ENCODE measurements around the gene ZNF646. TPM values are rescaled to one million over a fixed set of nuclear protein-coding genes. Genes with fewer than 3 reads are reported as not detected.

ZNF646 gene
- polyA plus RNA-seq, 1 donor = 12.4 TPM

GRCh38 chr16:31063495-31063842 is 10.8 kb upstream of the ZNF646 start:
- peaks cover 23% of the 10 kb centered on the region for H3K36me3 ChIP-seq (ENCODE audit: control insufficient read depth, insufficient read depth, low read length)
- H3K4me1 ChIP-seq (ENCODE audit: control insufficient read depth, insufficient read depth, low read length) = no peaks in the 10 kb centered on the region
- H3K27ac ChIP-seq (ENCODE audit: low read length) = no peak overlapping the region
- no peak for DNase-seq
- WGBS (ENCODE audit: insufficient coverage, low lambda C conversion rate) = no CpG with 5 or more reads among the region's 9 CpGs
- no peaks in the 10 kb centered on the region for H3K27me3 ChIP-seq (ENCODE audit: control insufficient read depth, insufficient read depth, low read length)
- H3K9me3 ChIP-seq (ENCODE audit: control insufficient read depth, low read depth, low read length) = peaks cover 7% of the 10 kb centered on the region
- H3K4me3 ChIP-seq (ENCODE audit: low read length) = no peak overlapping the region

GRCh38 chr16:31063843-31064611 is 10.2 kb upstream of the ZNF646 start:
- Histone ChIP-seq H3K4me1 (ENCODE audit: control insufficient read depth, insufficient read depth, low read length) (no peaks in the 10 kb centered on the region), H3K36me3 (ENCODE audit: control insufficient read depth, insufficient read depth, low read length) (peaks cover 23% of the 10 kb centered on the region), H3K4me3 (ENCODE audit: low read length) (no peak overlapping the region), H3K9me3 (ENCODE audit: control insufficient read depth, low read depth, low read length) (peaks cover 7% of the 10 kb centered on the region), H3K27ac (ENCODE audit: low read length) (no peak overlapping the region), H3K27me3 (ENCODE audit: control insufficient read depth, insufficient read depth, low read length) (no peaks in the 10 kb centered on the region)
- no CpG with 5 or more reads among the region's 56 CpGs for WGBS (ENCODE audit: insufficient coverage, low lambda C conversion rate)
- DNase-seq = no peak

DNA sequence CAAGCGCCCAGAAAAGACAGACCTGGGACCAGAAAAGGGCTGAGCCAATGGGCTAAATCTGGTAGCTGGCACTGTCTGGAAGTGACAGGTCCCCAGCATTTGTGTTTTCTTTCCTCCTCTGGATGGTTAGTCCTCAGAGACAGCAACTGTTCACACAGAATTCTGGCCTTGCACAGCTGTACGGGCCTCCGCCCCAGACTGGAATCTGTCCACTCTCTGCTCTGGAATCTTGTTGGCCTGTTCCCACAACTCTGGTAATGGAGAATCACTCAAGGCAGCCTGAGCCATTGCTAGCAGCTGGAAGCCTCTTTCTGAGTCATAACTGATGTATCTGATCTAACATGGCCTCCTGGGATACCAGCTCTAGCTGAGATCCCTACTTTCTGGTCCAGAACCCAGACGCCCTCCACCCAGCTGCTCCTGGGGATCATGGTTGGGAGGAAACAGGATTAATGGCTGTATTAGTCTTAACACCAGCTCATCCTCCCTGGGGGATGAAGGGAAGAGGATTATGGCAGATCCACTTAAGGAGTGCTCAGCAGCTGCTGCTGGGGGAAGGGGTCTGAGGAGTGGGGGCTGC is 9.2 kb upstream of the ZNF646 start:
- H3K9me3 ChIP-seq (ENCODE audit: control insufficient read depth, low read depth, low read length) = peaks cover 7% of the 10 kb centered on the region
- peaks cover 23% of the 10 kb centered on the region for H3K36me3 ChIP-seq (ENCODE audit: control insufficient read depth, insufficient read depth, low read length)
- H3K4me1 ChIP-seq (ENCODE audit: control insufficient read depth, insufficient read depth, low read length) = no peaks in the 10 kb centered on the region
- WGBS (ENCODE audit: insufficient coverage, low lambda C conversion rate) = no CpG with 5 or more reads among the region's 4 CpGs
- DNase-seq = no peak
- H3K4me3 ChIP-seq (ENCODE audit: low read length) = no peak overlapping the region
- H3K27me3 ChIP-seq (ENCODE audit: control insufficient read depth, insufficient read depth, low read length) = no peaks in the 10 kb centered on the region
- peak overlapping the region; percentile 33 for H3K27ac ChIP-seq (ENCODE audit: low read length)

DNA sequence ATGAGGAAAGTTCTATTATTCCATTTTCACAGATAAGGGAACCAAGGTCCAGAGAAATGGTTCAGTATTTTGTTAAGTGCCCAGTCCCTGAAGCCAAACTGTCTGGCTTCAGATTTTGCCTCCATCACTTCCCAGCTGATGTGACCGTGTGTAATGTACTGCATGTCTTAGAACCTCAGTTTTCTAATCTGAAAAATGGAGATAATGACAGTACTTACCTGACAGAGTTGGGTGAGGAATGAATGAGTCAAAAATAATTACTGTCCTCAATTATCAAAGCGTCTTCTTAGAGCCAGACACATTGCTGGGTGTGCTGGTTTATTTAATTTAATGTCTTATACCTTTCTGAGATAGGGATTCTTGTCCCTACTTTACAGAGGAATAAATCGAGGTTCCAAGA is 6.9 kb upstream of the ZNF646 start:
- Histone ChIP-seq H3K9me3 (ENCODE audit: control insufficient read depth, low read depth, low read length) (peaks cover 4% of the 10 kb centered on the region), H3K4me3 (ENCODE audit: low read length) (no peak overlapping the region), H3K4me1 (ENCODE audit: control insufficient read depth, insufficient read depth, low read length) (peaks cover 5% of the 10 kb centered on the region), H3K27ac (ENCODE audit: low read length) (no peak overlapping the region), H3K27me3 (ENCODE audit: control insufficient read depth, insufficient read depth, low read length) (no peaks in the 10 kb centered on the region), H3K36me3 (ENCODE audit: control insufficient read depth, insufficient read depth, low read length) (peaks cover 6% of the 10 kb centered on the region)
- WGBS (ENCODE audit: insufficient coverage, low lambda C conversion rate) = 100% methylated on average over 1 of the region's 3 CpGs
- DNase-seq = no peak

DNA sequence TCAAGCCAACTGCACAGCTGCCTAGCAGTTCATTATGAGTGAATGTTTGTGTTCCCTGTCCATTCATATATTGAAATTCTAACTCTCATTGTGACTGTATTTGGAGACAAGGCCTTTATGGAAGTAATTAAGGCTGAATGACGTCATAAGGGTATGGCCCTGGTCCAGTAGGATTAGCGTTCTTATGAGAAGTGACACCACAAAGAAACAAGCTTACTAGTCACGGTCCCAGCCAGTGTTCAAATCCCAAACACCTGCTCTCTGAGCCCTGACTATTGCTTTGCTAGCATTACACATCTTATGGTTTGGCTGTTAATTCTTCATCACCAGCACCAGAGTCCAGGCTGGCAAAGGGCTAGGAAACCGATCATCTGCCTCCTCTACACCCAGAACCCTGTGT is 2.4 kb upstream of the ZNF646 start:
- Histone ChIP-seq H3K27me3 (ENCODE audit: control insufficient read depth, insufficient read depth, low read length) (no peaks in the 10 kb centered on the region), H3K4me1 (ENCODE audit: control insufficient read depth, insufficient read depth, low read length) (peaks cover 11% of the 10 kb centered on the region), H3K27ac (ENCODE audit: low read length) (no peak overlapping the region), H3K9me3 (ENCODE audit: control insufficient read depth, low read depth, low read length) (peaks cover 2% of the 10 kb centered on the region), H3K4me3 (ENCODE audit: low read length) (no peak overlapping the region), H3K36me3 (ENCODE audit: control insufficient read depth, insufficient read depth, low read length) (peaks cover 7% of the 10 kb centered on the region)
- DNase-seq = peak in 1 of 2 donors; percentile 19
- WGBS (ENCODE audit: insufficient coverage, low lambda C conversion rate) = no CpG with 5 or more reads among the region's 4 CpGs

- no CpG with 5 or more reads among the region's 27 CpGs for WGBS (ENCODE audit: insufficient coverage, low lambda C conversion rate)
These were observed 1.6 kb upstream of the ZNF646 start for GRCh38 chr16:31072540-31073141.

GRCh38 chr16:31073142-31073969 is 866 bp upstream of the ZNF646 start:
- Histone ChIP-seq H3K4me1 (ENCODE audit: control insufficient read depth, insufficient read depth, low read length) (peaks cover 11% of the 10 kb centered on the region), H3K9me3 (ENCODE audit: control insufficient read depth, low read depth, low read length) (peaks cover 10% of the 10 kb centered on the region), H3K36me3 (ENCODE audit: control insufficient read depth, insufficient read depth, low read length) (peaks cover 22% of the 10 kb centered on the region), H3K4me3 (ENCODE audit: low read length) (peak overlapping the region; percentile 88), H3K27ac (ENCODE audit: low read length) (peak overlapping the region; percentile 68), H3K27me3 (ENCODE audit: control insufficient read depth, insufficient read depth, low read length) (no peaks in the 10 kb centered on the region)
- DNase-seq = peak; percentile 86 to 97
- WGBS (ENCODE audit: insufficient coverage, low lambda C conversion rate) = no CpG with 5 or more reads among the region's 83 CpGs

More at GRCh38 chr16:31072540-31073141, 1.6 kb upstream of the ZNF646 start:
- peak in 1 of 2 donors; percentile 30 for DNase-seq
- peaks cover 15% of the 10 kb centered on the region for H3K36me3 ChIP-seq (ENCODE audit: control insufficient read depth, insufficient read depth, low read length)
- peak overlapping the region; percentile 88 for H3K4me3 ChIP-seq (ENCODE audit: low read length)
- no peaks in the 10 kb centered on the region for H3K27me3 ChIP-seq (ENCODE audit: control insufficient read depth, insufficient read depth, low read length)
- H3K4me1 ChIP-seq (ENCODE audit: control insufficient read depth, insufficient read depth, low read length) = peaks cover 11% of the 10 kb centered on the region
- H3K27ac ChIP-seq (ENCODE audit: low read length) = peak overlapping the region; percentile 68
- peaks cover 4% of the 10 kb centered on the region for H3K9me3 ChIP-seq (ENCODE audit: control insufficient read depth, low read depth, low read length)

GRCh38 chr16:31074814-31075183 is 577 bp downstream of the ZNF646 start:
- Histone ChIP-seq H3K36me3 (ENCODE audit: control insufficient read depth, insufficient read depth, low read length) (peaks cover 37% of the 10 kb centered on the region), H3K27me3 (ENCODE audit: control insufficient read depth, insufficient read depth, low read length) (no peaks in the 10 kb centered on the region), H3K4me3 (ENCODE audit: low read length) (peak overlapping the region; percentile 88), H3K9me3 (ENCODE audit: control insufficient read depth, low read depth, low read length) (peaks cover 11% of the 10 kb centered on the region), H3K27ac (ENCODE audit: low read length) (peak overlapping the region; percentile 68), H3K4me1 (ENCODE audit: control insufficient read depth, insufficient read depth, low read length) (peaks cover 11% of the 10 kb centered on the region)
- DNase-seq = no peak
- WGBS (ENCODE audit: insufficient coverage, low lambda C conversion rate) = 0% methylated on average over 3 of the region's 7 CpGs

DNA sequence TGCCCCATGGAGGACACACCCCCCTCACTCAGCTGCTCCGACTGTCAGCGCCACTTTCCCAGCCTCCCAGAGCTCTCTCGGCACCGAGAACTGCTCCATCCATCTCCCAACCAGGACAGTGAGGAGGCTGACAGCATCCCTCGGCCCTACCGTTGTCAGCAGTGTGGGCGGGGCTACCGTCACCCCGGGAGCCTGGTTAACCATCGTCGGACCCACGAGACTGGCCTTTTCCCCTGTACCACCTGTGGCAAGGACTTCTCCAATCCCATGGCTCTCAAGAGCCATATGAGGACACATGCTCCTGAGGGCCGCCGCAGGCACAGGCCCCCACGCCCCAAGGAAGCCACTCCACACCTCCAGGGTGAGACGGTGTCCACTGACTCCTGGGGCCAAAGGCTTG is 2.1 kb downstream of the ZNF646 start:
- Histone ChIP-seq H3K27ac (ENCODE audit: low read length) (no peak overlapping the region), H3K4me1 (ENCODE audit: control insufficient read depth, insufficient read depth, low read length) (peaks cover 11% of the 10 kb centered on the region), H3K9me3 (ENCODE audit: control insufficient read depth, low read depth, low read length) (peaks cover 17% of the 10 kb centered on the region), H3K27me3 (ENCODE audit: control insufficient read depth, insufficient read depth, low read length) (no peaks in the 10 kb centered on the region), H3K36me3 (ENCODE audit: control insufficient read depth, insufficient read depth, low read length) (peaks cover 52% of the 10 kb centered on the region), H3K4me3 (ENCODE audit: low read length) (no peak overlapping the region)
- no CpG with 5 or more reads among the region's 16 CpGs for WGBS (ENCODE audit: insufficient coverage, low lambda C conversion rate)
- no peak for DNase-seq

GRCh38 chr16:31077024-31077423 is 2.8 kb downstream of the ZNF646 start:
- H3K27ac ChIP-seq (ENCODE audit: low read length) = no peak overlapping the region
- no peak overlapping the region for H3K4me3 ChIP-seq (ENCODE audit: low read length)
- no CpG with 5 or more reads among the region's 13 CpGs for WGBS (ENCODE audit: insufficient coverage, low lambda C conversion rate)
- peaks cover 9% of the 10 kb centered on the region for H3K4me1 ChIP-seq (ENCODE audit: control insufficient read depth, insufficient read depth, low read length)
- peaks cover 58% of the 10 kb centered on the region for H3K36me3 ChIP-seq (ENCODE audit: control insufficient read depth, insufficient read depth, low read length)
- H3K27me3 ChIP-seq (ENCODE audit: control insufficient read depth, insufficient read depth, low read length) = no peaks in the 10 kb centered on the region
- no peak for DNase-seq
- peaks cover 17% of the 10 kb centered on the region for H3K9me3 ChIP-seq (ENCODE audit: control insufficient read depth, low read depth, low read length)
